H1 (cell line): ENCODE data around the gene DFFB. TPM values are rescaled to one million over a fixed set of nuclear protein-coding genes. Genes with fewer than 3 reads are reported as not detected.

ENCODE experiments used
- SIN3A ChIP-seq, 2 experiments: IDR thresholded peaks in 1 of 2; conservative IDR thresholded peaks in 1 of 2; 2 replicates each; pipeline ENCODE4 v1.6.1; 2011 to 2012; ENCODE audit warnings: low read length in 2 of 2, improper control_type of control experiment in 1 of 2, low read depth in 1 of 2, mild to moderate bottlenecking in 1 of 2
- SIX5 ChIP-seq: IDR thresholded peaks from 2 replicates; pipeline ENCODE4 v1.6.1; 2011; ENCODE audit warnings: mild to moderate bottlenecking, low read depth, low read length
- SP1 ChIP-seq: IDR thresholded peaks from 2 replicates; pipeline ENCODE4 v1.6.1; 2011; ENCODE audit warnings: low read depth, low read length
- SRF ChIP-seq: IDR thresholded peaks from 2 replicates; pipeline ENCODE4 v1.6.1; 2011; ENCODE audit warnings: mild to moderate bottlenecking, low read depth, low read length, moderate library complexity
- polyA plus RNA-seq, 7 experiments: library from polyadenylated mRNA; depleted of rRNA in 3 of 7; stranded (reverse) in 5 of 7; unstranded in 2 of 7; fragments of >200 nt in 5 of 7; fragments of 200-250 nt in 2 of 7; gene quantifications; 1 replicate in 5 of 7; 2 replicates in 1 of 7; 4 replicates in 1 of 7; pipeline versions ENCODE4 v1.2.1 to v1.2.3, GENCODE V29; 2011 to 2013; ENCODE audit warnings: missing spikeins in 2 of 7, mixed read lengths in 2 of 7
- total RNA-seq: library from RNA; stranded (reverse); fragmentation: NEBNext Ultra II Directional; extraction: Animal tissue kit (Norgen Biotek cat#: 25700); gene quantifications from 2 replicates; pipeline ENCODE4 v1.2.1, GENCODE V29; 2021

The DFFB gene
- total and polyA plus RNA-seq, 2 of the 8 experiments (the other 6 are each of a cell fraction or from before 2014, with no cell fraction given) = 8.6 to 11.9 TPM

DNA sequence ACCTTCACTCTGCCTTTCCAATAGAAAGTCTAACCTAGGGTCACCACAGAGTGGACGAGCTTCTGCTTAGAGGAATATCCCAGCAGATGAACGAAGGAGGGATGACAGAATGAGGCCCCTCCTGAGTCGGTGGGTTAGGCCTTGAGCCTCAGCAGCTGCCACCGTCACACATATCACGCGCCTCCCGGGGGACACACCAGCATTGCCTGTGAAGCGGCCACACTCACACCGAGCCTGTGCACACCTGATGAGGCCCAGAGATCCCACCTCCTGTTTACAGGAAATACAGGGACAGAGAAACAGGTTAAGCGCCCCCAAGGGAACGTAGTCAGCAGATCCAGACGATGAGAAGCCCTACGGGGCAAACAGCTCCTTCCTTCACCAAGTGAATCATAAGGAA is 35.8 kb upstream of the DFFB start (continued):
- TF ChIP-seq SIN3A (conservative IDR thresholded peaks at IDR 0.05 in 1 of 2, IDR thresholded peaks at IDR 0.05 in 1 of 2; ENCODE audit: low read depth in 1 of 2, low read length in 2 of 2) = no peak
- no peak for TF ChIP-seq SRF
- TF ChIP-seq SIX5 = no peak
- TF ChIP-seq SP1 = no peak
